IPS-NIHi7 (cell line): ENCODE measurements around the gene NEK7.

Experiments used
- DNase-seq: peaks from one replicate; pipeline ENCODE4 v3.0.0; 2012; ENCODE audit warnings: mixed read lengths; ENCODE audit errors: extremely low spot score

Gene NEK7

DNA sequence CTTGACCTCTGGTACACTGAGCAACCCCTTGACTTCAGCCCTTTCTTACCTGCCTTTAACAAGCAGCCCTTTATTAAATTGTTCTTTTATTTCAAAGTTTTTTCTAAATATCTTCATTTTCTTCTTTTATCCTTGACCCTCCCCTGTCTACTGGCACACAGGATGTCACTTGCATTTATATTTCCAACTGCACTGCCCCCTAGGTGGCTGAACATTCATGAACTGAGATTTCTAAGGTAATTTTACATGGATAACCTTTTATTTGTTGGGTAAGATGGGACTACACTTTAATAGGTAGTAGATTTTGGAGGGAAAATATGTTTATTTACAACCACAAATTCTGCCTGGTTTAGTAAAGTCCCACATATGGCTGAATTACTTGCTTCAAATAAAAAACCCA is 193.7 kb downstream of the NEK7 start:
- no peak for DNase-seq

DNA sequence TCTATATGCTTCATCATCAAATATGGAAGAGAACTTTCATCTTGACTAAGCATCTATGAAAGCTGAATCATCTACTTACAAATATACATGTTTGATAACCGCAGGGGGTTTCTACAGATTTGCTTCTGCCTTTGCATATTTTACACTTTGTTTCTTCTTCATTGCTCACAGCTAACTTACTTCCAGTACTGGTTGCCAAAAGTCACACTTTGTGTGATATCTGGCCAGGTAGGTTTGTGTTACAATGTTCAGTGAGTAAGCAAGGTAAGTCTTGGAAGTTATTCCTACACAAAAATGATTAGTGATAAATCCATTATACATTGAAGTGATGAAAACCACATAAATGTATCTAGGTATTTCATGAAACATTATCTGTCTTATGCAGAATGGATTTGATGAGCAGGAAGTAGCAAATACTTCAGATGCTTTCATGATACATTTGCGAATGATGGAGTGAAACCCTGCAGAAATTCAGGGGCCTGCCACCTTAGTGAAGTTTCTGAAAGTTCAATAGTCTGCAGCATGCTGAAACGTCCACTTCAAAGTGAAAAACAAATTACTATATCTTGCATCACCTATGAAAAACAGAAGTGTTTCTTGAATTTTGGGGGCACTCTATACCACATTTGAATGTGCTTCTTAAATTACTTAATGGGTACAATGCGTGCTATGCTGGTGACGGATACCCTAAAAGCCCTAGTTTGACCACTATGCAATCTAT is 196.3 kb downstream of the NEK7 start:
- DNase-seq = no peak

DNA sequence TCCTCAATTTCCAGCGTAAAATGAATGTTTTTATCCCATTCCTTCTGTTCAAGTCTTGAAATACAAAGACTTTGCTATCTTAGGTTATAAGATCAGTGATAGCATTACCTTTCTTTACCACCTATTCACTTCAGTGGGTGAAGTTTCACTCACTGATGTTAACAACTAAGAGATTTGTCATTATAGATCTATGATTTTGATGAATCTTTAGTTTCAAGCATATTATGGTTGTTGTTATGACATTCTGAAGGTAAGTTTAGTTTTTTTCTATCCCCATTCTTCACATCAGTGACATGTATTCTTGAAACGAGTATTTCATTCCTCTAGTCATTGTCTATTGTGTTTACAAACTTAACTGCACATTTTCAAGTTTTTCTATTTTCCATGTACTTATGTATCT is 201.1 kb downstream of the NEK7 start:
- no peak for DNase-seq

DNA sequence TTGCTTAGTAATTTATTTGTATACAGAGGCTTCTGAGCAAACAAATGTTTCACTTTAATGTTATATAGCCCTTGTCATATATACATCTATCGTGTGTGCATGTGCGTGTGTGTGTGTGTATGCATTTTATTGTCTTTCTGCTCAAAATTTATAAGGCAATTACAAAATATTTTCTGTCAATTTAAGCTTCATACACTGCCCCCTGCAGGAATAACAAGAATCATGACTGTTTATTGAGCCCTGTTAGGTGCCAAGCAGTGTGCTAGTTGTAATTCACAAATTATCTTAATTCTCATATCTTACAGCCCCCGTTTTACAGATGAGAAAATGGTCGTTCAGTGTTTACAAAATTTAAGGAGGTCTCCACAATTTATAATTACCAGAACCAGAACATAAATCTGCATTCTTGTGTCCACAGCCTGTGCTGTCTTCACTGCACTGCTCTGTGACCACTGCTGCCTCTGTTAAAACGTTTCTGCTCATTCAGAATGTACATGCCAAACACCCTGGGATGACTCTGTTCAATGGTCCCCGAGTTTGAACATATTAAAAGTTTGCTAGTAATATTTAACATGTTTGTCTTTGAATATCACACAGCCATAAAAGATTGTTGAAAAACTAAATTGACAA is 202.3 kb downstream of the NEK7 start:
- no peak for DNase-seq

DNA sequence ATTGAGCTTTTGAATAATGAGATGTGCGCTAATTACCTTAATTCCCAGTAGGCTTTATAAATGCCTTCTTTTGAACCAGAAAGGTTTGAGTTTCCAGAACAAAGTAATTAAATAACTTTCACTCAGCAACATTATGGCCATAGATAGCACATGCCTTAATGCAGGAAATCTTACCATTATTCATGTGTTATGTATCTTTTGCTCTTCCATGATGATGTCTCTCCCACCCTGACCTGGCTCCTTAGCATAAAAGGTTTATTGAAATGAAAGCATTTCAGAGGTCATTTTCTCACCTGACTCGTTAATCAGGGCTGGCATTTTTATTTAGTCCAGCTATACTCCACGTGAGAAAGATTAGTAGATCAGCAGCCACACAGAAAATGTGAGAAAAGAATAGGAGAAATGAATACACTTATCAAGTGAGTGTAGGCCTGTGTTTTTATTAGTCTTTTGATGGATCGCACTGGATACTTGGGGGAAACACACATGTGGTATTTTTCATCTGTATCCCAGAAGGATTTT is 203.5 kb downstream of the NEK7 start:
- DNase-seq = no peak

DNA sequence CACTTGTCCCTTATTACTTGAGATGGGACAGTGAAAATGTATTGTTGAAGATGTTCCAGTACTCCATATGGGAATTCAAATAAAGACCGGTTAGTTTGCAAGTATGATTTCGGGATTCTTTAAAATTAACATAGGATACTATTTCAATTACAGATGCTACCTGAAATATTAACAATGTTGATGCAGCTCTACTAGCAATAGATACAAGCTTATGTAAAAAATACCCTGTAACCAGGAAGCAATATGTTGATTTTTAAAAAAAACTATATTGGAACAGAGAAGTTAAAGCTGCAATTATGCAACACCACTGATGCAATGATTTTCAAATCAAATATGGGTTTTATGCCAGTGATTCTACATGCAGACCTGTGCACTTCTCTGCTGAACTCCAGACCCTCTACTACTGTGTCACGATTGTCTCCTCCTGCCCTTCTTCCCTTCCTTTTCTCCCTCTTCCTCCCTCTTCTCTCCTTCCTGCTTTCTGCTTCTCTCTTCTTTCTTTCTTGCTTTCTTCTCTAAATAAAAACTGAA is 204.5 kb downstream of the NEK7 start:
- DNase-seq = no peak

DNA sequence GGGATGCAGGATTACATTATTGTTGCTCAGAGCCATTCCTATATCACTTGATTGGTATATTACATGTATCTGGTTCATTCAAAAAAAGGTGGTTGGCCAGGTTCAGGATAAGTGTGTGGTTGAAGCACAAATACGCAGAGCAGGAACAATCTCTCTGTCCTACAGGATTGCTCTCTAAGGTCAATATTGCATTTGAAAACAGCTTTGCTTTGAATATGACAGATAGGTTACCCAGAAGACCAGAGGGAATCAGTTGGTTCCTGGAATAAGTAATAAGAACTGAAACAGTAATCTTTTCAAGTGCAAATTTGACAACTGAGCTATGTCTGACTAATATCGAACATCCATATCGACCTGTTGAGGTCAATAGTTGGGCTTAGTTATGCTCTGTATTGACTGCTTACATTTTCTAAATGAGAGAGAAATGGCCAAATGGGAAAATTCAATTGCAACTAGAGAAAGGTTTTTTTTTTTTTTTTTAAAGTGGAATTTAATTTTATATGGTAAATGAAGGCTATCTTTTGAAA is 206.9 kb downstream of the NEK7 start:
- no peak for DNase-seq

DNA sequence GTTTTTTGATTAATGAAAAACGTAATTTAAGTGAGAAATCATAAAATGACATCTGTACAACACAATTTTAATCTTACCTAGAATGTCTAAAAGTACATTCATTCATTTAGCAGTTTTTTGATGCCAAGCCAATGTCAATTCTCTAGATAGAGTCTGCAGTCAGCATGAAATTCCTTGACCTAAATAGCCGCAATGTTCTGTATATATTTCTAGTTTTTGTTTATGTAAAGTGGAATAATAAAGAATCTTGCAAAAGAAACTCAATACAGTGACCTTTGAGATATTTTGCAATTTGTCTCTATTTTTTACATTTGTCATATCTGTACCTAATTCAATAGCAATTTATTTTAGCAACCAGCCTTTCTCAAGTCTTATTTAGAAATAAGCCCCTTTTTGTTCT is 207.7 kb downstream of the NEK7 start:
- DNase-seq = no peak

DNA sequence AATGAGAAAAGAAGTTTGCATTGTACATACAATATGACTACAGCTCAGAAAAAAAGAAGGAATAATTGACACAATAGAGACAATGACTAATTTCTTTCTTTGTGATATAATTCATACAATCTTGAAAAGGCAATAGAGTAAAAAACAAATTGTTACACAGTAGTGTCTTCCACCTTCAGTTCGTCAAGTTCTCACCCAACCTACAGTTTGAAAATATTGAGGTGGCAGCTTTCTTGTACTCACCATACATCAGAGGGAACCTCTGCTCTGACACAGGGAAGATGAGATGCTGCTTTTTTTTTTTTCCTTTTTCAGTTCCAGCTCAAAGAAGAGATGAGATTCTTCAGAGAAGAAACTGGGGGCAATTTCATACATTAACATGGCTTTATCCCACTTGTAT is 210.5 kb downstream of the NEK7 start:
- DNase-seq = no peak

DNA sequence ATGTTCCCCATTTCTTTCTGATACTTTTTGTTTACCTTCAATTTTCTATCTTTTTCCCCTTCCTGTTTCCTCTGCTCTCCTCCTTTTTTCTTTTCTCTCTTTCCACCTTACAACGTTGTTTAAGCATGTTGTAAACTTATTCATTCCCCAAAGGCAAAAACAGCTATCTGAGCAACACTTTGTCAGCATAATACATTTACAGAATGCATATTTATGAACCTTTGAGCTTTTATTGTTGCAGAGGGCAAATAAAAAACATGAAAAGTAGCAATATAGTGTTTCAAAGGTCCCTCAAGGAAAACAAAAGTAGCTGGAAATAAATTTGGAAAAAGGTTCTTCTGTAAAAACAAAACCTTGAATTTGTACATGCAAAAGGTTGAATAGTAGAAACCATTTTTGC is 214.2 kb downstream of the NEK7 start:
- no peak for DNase-seq
